ENCODE results near the gene IFNA8.

DNA sequence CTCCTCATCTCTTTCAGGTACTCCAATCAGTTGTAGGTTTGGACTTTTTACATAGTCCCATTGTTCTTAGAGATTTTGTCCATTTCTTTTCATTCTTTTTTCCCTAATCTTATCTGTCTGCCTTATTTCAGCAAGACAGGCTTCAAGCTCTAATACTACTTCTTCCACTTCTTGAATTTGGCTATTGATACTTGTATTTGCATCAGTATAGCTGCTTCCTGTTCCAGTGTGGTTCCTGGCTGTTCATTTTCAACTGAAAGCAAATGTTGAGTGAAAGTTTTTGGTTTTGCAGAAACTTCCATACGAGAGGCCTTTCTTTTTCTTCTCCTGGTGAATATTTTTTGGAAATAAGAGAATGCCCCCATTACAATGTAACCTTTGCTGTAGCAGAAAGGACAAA is 19.3 kb downstream of the IFNA8 start:
- TF ChIP-seq CTCF (conservative IDR thresholded peaks at IDR 0.05; ENCODE audit: low read depth in 2 of 2) (no peak), EZH2 (IDR thresholded peaks at IDR 0.05; ENCODE audit: low read depth, unreplicated experiment) (no peak), REST (IDR thresholded peaks at IDR 0.05; ENCODE audit: unreplicated experiment) (no peak), EZH2phosphoT487 (IDR thresholded peaks at IDR 0.05; ENCODE audit: unreplicated experiment) (no peak), POLR2AphosphoS5 (IDR thresholded peaks at IDR 0.05; ENCODE audit: low read depth) (no peak), JUNB (IDR thresholded peaks at IDR 0.05; ENCODE audit: unreplicated experiment) (no peak), STAT1 (IDR thresholded peaks at IDR 0.05; ENCODE audit: unreplicated experiment) (no peak), CREB1 (CRISPR knock-in tag; IDR thresholded peaks at IDR 0.05; ENCODE audit: low read depth) (no peak), ZNF114 (CRISPR knock-in tag; IDR thresholded peaks at IDR 0.05) (no peak), ZNF331 (CRISPR knock-in tag; IDR thresholded peaks at IDR 0.05; ENCODE audit: low read depth) (no peak), NANOG (IDR thresholded peaks at IDR 0.05; ENCODE audit: borderline replicate concordance) (no peak)
- TF ChIP-seq, protein P1, sequence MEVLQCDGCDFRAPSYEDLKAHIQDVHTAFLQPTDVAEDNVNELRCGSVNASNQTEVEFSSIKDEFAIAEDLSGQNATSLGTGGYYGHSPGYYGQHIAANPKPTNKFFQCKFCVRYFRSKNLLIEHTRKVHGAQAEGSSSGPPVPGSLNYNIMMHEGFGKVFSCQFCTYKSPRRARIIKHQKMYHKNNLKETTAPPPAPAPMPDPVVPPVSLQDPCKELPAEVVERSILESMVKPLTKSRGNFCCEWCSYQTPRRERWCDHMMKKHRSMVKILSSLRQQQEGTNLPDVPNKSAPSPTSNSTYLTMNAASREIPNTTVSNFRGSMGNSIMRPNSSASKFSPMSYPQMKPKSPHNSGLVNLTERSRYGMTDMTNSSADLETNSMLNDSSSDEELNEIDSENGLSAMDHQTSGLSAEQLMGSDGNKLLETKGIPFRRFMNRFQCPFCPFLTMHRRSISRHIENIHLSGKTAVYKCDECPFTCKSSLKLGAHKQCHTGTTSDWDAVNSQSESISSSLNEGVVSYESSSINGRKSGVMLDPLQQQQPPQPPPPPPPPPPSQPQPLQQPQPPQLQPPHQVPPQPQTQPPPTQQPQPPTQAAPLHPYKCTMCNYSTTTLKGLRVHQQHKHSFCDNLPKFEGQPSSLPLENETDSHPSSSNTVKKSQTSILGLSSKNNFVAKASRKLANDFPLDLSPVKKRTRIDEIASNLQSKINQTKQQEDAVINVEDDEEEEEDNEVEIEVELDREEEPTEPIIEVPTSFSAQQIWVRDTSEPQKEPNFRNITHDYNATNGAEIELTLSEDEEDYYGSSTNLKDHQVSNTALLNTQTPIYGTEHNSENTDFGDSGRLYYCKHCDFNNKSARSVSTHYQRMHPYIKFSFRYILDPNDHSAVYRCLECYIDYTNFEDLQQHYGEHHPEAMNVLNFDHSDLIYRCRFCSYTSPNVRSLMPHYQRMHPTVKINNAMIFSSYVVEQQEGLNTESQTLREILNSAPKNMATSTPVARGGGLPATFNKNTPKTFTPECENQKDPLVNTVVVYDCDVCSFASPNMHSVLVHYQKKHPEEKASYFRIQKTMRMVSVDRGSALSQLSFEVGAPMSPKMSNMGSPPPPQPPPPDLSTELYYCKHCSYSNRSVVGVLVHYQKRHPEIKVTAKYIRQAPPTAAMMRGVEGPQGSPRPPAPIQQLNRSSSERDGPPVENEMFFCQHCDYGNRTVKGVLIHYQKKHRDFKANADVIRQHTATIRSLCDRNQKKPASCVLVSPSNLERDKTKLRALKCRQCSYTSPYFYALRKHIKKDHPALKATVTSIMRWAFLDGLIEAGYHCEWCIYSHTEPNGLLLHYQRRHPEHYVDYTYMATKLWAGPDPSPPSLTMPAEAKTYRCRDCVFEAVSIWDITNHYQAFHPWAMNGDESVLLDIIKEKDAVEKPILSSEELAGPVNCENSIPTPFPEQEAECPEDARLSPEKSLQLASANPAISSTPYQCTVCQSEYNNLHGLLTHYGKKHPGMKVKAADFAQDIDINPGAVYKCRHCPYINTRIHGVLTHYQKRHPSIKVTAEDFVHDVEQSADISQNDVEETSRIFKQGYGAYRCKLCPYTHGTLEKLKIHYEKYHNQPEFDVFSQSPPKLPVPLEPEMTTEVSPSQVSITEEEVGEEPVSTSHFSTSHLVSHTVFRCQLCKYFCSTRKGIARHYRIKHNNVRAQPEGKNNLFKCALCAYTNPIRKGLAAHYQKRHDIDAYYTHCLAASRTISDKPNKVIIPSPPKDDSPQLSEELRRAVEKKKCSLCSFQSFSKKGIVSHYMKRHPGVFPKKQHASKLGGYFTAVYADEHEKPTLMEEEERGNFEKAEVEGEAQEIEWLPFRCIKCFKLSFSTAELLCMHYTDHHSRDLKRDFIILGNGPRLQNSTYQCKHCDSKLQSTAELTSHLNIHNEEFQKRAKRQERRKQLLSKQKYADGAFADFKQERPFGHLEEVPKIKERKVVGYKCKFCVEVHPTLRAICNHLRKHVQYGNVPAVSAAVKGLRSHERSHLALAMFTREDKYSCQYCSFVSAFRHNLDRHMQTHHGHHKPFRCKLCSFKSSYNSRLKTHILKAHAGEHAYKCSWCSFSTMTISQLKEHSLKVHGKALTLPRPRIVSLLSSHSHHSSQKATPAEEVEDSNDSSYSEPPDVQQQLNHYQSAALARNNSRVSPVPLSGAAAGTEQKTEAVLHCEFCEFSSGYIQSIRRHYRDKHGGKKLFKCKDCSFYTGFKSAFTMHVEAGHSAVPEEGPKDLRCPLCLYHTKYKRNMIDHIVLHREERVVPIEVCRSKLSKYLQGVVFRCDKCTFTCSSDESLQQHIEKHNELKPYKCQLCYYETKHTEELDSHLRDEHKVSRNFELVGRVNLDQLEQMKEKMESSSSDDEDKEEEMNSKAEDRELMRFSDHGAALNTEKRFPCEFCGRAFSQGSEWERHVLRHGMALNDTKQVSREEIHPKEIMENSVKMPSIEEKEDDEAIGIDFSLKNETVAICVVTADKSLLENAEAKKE (CRISPR knock-in tag; IDR thresholded peaks at IDR 0.05): no peak

All from GM23338 (cell line).